NCI-H510A (cell line): ENCODE data around the gene PIMREG.

Source experiments
- DNase-seq: peaks from one replicate; lab custom pipeline; 2025; lab: John Stamatoyannopoulos, UW

The PIMREG gene

GRCh38 chr17:6437956-6438355, 6.3 kb upstream of the PIMREG start:
- DNase-seq, result no peak

DNA sequence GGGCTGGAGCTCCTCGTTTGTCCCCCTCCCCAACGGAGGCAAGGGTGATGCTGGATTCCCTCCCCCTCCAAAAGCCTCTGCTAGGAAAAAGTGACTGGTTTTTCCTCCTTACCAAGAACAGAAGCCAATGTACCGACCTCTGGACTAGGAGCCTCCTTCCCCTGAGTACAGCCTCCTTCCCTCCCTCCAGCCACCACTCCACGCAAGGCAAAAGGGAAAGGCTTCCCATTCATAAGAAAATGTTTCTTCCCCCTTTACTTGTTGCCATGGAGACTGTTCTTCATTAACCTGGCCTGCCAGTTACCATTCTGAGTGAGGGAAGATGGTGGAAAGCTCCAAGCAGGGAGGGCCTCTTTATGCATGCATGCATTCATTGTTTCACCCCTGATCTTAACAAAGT, 4.3 kb upstream of the PIMREG start:
- DNase-seq, result no peak

DNA sequence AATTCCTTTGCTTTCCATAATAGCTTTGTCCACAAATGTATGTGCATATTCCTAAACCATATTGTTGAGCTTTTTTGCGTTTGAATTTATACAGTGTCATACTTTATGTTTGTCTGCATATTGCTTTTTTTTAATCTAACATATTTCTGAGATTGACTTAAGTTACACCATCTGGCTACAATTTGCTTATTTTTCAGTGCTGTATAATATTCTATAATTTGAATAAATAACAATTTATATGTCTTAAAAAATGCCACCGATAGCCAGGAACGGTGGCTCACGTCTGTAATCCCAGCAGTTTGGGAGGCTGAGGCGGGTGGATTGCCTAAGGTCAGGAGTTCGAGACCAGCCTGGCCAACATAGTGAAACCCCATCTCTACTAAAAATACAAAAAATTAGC, 1.5 kb upstream of the PIMREG start:
- no peak for DNase-seq

DNA sequence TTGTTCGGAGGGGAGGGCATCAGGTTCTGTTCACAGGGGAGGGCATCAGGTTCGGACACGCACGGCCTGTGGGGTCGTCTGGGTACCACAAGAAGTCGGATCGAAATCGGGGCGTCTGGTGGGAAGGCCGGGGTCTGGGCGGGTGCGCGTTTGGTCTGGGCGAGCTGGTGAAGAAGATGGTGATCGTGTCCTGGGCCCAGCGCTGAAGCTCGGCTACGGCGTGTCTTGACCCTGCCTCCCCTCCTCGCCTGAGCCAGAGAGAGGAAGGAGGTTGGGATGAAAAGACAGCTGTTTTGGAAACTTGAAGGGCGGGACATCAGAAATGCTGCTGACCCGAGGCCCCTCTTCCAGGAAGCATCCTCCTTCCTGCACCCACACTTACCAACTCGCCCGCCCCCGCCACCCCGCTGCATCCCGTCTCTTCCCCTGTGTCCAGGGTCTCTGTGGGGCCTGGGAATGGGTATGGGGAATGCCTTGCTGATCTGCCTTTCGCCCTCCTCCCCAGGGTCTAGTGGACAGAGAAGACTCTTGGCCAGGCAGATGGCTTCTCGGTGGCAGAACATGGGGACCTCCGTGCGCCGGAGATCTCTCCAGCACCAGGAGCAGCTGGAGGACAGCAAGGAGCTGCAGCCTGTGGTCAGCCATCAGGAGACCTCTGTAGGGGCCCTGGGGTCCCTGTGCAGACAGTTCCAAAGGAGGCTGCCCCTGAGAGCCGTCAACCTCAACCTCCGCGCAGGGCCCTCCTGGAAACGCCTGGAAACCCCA, 498 bp downstream of the PIMREG start:
- no peak for DNase-seq

GRCh38 chr17:6446516-6447100, 2.4 kb downstream of the PIMREG start:
- no peak for DNase-seq

DNA sequence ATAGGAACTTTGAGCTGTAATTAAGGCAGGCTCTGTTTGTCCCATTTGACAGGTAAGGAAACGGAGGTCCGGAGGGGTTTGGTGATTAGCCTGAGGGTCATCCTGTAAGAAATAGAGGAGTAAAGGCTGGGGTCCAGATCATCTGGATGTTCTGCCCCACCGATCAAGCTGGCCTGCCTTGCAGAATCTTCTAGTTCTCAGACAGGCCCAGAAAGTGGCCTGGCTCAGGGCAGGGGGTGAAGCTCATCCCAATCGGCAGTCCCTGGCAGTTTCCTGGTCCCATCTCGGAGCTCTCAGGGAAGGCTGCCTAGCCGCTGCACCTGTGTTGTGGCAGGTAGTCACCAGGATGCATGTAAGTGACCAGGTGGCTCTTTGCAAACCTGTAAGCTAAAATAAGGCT, 4.2 kb downstream of the PIMREG start:
- no peak for DNase-seq

- no peak for DNase-seq
These were observed 5.1 kb downstream of the PIMREG start for GRCh38 chr17:6449307-6449706.

GRCh38 chr17:6450926-6451832, 6.9 kb downstream of the PIMREG start:
- no peak for DNase-seq

- no peak for DNase-seq
These were observed 8.4 kb downstream of the PIMREG start for GRCh38 chr17:6452471-6453266.

DNA sequence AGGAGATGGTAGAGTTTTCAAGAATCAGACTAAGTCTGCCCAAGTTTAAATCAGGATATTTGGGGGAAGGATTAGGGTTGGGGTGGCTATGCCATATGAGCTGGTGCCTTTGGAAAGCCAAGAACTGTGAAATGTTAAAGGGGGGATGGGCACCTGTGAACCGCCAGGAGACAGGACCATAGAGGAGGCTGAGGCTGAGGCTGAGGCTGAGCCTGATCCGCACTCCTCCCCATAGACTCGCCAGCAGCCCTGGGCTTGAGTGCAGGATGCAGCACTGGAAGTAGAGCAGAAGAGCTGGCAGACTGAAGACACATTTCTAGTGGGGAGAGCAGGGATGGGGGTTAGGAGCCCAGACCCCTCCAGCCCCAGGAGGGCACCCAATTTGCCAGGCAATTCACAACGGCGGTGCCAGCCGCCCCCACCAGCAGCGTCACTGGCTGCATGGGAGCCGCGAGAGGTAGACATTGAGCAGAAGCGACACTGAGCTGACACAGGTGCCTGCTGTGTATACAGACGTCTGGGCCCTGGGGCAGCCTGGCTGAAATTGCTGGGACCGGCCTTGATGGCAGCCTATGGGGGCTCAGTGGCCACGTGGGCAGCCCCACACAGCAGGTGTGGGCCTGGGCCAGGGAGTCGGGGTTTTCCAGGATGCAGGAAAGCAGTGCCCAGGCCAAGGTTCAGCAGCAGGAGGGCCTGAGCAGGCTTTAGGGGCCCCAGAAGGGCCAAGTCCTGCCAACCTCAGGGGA, 9.2 kb downstream of the PIMREG start:
- no peak for DNase-seq

DNA sequence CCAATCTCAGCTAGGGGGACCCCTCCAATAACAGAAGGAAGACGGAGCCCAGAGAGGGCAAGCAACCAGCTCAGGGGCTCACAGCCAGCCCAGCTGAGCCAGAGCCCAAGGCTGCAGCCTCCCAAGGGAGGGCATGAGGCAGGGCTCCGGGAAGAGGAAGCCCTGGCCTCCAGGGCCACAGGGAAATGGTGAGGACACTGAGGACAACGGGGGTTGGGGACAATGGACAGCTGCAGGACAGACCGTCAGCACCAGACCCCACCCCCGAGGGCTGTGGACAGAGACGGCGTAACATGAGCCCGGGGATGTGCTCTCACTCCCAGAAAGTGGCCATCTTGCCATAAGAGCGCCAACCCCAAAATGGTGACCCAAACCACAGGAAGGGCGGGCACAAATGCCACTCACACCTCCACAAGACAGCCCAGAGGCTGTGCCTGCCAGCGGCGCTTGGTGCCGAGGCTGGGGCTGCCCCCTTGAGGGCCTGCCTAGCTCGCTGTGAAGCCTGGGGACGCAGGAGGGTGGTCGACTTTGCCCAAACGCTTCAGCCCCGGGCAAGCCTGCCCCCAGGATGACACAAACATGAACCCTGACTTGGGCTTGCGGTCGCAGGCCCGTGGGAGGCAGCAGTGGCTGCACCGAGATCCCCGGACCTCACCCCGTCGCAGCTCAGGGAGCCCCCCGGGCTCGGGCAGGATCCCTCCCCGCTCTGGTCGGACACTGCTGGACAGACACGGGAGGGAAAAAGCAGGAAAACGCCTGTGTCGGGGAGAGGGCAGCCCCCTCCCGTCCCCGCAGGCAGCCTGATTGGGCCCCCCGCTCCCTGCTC, 10.5 kb downstream of the PIMREG start:
- no peak for DNase-seq

DNA sequence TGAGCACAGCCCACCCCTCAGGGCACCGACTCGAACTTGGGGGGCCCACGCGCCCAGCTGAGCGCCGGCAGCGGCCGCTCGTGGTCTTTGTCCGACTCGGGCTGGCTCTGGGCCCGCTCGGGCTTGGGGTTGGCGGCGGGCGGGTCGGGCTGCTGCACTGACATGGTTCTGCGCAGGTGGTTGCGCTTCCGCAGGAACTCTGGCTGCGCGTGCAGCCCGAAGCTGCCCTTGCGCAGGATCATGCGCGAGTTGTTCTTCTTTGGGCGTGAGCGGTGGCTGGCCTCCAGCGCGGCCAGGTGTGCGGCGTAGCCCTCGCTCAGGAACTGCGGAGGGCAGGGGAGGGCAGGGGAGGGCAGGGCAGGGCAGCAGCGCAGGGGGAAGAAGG, 11.1 kb downstream of the PIMREG start:
- peak; percentile 80 for DNase-seq

GRCh38 chr17:6456321-6456720, 12.1 kb downstream of the PIMREG start:
- DNase-seq, result peak; percentile 76

- DNase-seq, result peak; percentile 36
These were observed 12.8 kb downstream of the PIMREG start for GRCh38 chr17:6456914-6457687.

DNA sequence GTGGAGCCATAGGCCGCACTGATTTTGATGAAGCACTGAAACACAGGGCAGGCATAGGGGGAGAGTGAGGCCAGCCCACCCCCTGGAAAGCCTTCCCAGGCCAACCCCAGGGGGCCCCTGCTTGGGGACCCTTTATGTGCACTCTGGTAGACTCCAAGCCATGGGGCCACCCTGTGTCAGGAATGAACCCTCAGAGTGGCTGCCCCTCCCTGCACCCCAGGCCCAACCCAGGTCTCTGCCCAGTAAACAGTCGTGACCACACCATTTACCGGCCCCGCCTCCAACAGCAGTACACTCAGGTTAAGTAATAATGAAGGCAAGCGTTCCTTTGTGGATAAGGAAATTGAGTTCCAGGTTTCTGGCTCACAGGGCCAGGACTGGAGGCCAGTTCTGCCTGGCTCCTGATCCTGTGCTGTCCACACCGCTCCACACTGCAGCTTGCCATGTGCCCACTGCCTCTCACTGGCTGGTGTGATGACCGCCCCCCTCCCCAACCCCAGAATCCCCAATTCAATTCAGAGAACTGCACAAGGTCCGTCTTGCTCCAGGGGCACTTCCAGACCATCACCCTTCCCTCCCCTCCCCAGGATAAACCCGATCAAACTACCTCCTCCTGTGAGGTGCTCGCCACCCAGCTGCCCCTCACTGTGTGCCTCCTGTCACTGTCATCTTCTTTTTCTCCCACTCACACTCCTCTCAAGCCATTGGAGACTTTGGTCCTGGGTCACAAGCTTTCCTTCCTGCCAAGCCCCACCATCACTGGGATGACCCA, 13.6 kb downstream of the PIMREG start:
- no peak for DNase-seq

DNA sequence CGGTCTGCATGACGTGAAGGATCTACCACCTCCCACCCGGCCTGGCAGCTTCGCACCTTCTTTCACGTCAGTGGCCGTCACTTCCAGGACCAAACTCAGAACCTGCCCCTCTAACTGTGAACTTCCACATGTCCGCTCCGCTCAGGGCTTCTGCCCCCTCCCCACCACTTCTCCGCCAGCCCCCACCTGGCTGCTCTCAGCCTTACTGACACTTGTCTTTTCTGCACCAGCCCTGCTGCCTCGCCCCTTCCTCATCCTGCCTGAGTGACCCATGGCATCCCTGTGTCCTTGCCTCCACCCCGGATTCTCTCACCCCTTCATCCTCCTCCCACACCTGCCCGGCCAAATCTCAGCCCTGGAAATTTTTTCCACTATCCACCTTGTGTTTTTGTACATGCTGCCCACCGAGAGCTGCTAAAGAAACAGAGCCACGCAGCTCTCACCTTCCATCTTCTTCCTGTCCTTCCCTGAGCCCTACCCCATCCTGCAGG, 14.2 kb downstream of the PIMREG start:
- DNase-seq, result no peak

DNA sequence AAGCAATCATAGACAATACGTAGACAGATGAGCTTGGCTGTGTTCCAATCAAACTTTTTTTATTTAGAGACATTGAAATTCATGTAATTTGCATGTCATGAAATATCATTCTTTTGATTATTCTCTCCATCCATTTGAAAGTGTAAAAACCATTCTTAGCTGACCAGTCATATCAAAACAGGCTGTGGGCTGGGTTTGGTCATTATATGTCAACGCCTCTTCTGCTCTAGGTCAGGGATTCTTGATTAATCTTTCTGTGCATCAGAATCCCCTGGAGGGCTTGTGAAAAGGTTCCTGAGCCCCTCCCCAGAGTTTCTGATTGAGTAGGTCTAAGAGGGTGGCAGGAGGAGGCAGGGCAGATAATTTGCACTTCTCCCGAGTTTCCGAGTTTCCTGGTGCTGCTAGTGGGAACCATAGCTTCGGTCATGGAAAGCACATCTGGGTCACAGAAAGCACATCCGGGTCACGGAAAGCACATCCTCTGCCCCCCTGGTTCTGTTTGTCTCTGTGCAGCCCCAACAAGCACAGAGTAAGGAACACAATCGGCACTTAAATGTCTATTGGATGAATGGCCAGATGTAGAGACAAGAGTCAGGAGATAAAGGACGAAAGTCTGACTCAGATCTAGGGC, 16.4 kb downstream of the PIMREG start:
- no peak for DNase-seq

DNA sequence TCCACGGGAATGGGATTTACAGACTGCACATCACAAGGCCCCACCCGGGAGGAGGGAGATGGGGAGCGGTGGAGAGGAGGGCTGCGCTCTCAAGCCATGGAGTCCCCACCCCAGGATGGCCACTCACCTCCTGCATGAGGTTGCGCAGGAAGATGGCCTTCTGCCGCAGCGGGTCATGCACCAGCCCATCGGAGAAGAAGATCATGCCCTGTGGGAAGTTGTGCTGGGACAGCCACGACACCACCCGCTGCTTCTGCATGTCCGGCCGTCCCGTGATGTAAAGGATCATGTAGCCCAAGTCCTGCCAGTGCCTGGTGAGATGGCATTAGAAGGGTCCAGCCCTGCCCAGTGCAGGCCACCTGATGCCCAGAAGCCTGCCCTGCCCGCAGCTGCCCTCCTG, 17.0 kb downstream of the PIMREG start:
- no peak for DNase-seq
